Activated naive CD4-positive, alpha-beta T cell (primary cell): ENCODE results near the gene MTERF2.
A peak's percentile ranks its signal among the peaks of the same experiment; 100 is the strongest.

Source experiments
- DNase-seq, 4 experiments: peaks; one replicate each; lab custom pipeline; 2025; lab: John Stamatoyannopoulos, UW

MTERF2 gene

GRCh38 chr12:106954462-106955376 lies 32.2 kb downstream of the MTERF2 start:
- DNase-seq = peak in 1 of 4 experiments; percentile 46

GRCh38 chr12:106953352-106954250 lies 33.3 kb downstream of the MTERF2 start:
- DNase-seq = no peak

- no peak for DNase-seq
Measured at GRCh38 chr12:106950591-106950990, 36.4 kb downstream of the MTERF2 start.

GRCh38 chr12:106947461-106947860 lies 39.5 kb downstream of the MTERF2 start:
- no peak for DNase-seq

- no peak for DNase-seq
Measured at GRCh38 chr12:106945261-106945851, 41.6 kb downstream of the MTERF2 start.

GRCh38 chr12:106942775-106943174 lies 44.2 kb downstream of the MTERF2 start:
- DNase-seq = no peak

GRCh38 chr12:106941481-106942156 lies 45.3 kb downstream of the MTERF2 start:
- no peak for DNase-seq

- DNase-seq = no peak
Measured at GRCh38 chr12:106934277-106934676, 52.7 kb downstream of the MTERF2 start.
